Astrocyte (in vitro differentiated cells and primary cell): Measurements from ENCODE around the gene SLC25A21.

Experiments used
- EZH2 ChIP-seq: IDR thresholded peaks from 2 replicates; pipeline ENCODE4 v1.6.1; 2012; ENCODE audit warnings: mild to moderate bottlenecking, low read length, inconsistent platforms; ENCODE audit not compliant: insufficient read depth
- TF ChIP-seq, protein P1 (sequence below): IDR thresholded peaks from 2 replicates; pipeline ENCODE4 v1.5.1; 2011; ENCODE audit warnings: low read depth, mild to moderate bottlenecking, inconsistent platforms, low read length, moderate library complexity; ENCODE audit not compliant: insufficient read depth

GRCh38 chr14:36713960-36714703 lies 458.3 kb downstream of the SLC25A21 start:
- TF ChIP-seq, protein P1, sequence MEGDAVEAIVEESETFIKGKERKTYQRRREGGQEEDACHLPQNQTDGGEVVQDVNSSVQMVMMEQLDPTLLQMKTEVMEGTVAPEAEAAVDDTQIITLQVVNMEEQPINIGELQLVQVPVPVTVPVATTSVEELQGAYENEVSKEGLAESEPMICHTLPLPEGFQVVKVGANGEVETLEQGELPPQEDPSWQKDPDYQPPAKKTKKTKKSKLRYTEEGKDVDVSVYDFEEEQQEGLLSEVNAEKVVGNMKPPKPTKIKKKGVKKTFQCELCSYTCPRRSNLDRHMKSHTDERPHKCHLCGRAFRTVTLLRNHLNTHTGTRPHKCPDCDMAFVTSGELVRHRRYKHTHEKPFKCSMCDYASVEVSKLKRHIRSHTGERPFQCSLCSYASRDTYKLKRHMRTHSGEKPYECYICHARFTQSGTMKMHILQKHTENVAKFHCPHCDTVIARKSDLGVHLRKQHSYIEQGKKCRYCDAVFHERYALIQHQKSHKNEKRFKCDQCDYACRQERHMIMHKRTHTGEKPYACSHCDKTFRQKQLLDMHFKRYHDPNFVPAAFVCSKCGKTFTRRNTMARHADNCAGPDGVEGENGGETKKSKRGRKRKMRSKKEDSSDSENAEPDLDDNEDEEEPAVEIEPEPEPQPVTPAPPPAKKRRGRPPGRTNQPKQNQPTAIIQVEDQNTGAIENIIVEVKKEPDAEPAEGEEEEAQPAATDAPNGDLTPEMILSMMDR = no peak
- TF ChIP-seq EZH2 = no peak
